Kidney (tissue), 14 donors: ENCODE measurements around the gene LYSMD4. TPM values are rescaled to one million over a fixed set of nuclear protein-coding genes. Genes with fewer than 3 reads are reported as not detected.
A peak's percentile ranks its signal among the peaks of the same experiment; 100 is the strongest.

ENCODE experiments used
- DNase-seq, 5 donors: peaks; one replicate each; pipeline ENCODE4 v3.0.0-alpha.2; 2013 to 2020
- FAIRE-seq: peaks from 2 replicates; lab custom pipeline; 2012; peaks lifted over from hg19 to GRCh38; lab: Jason Lieb, UNC
- H3K27ac ChIP-seq, 2 donors: one replicate each; pipeline ENCODE4 v1.7.0; 2013; ENCODE audit warnings: low read depth in 2 of 2, low read length in 2 of 2, inconsistent platforms in 1 of 2
- H3K27me3 ChIP-seq: one replicate; pipeline ENCODE4 v1.7.1; 2013; ENCODE audit warnings: low read length, inconsistent platforms; ENCODE audit not compliant: control insufficient read depth, insufficient read depth
- H3K36me3 ChIP-seq, 3 donors: one replicate each; pipeline versions ENCODE4 v1.7.0 to v1.7.1; 2013; ENCODE audit warnings: low read length in 3 of 3, control low read depth in 1 of 3, inconsistent platforms in 1 of 3; ENCODE audit not compliant: insufficient read depth in 3 of 3, control insufficient read depth in 2 of 3
- H3K4me1 ChIP-seq, 3 donors: one replicate each; pipeline versions ENCODE4 v1.7.0 to v1.7.1; 2013; ENCODE audit warnings: low read length in 3 of 3, inconsistent platforms in 1 of 3, low read depth in 1 of 3; ENCODE audit not compliant: control insufficient read depth in 2 of 3, insufficient read depth in 2 of 3
- H3K4me3 ChIP-seq, 3 donors: one replicate each; pipeline versions ENCODE4 v1.7.0 to v1.8.1; 2013; ENCODE audit warnings: low read length in 3 of 3, control low read depth in 1 of 3, inconsistent platforms in 1 of 3
- H3K9ac ChIP-seq, 3 donors: one replicate each; pipeline versions ENCODE4 v1.7.0 to v1.7.1; 2013; ENCODE audit warnings: low read length in 3 of 3, control low read depth in 1 of 3, inconsistent platforms in 1 of 3
- H3K9me3 ChIP-seq, 3 donors: one replicate each; pipeline versions ENCODE4 v1.7.0 to v1.7.1; 2013; ENCODE audit warnings: low read length in 3 of 3, control low read depth in 1 of 3, inconsistent platforms in 1 of 3; ENCODE audit not compliant: control insufficient read depth in 2 of 3, insufficient read depth in 1 of 3
- CTCF ChIP-seq: IDR thresholded peaks from 3 replicates; pipeline ENCODE4 v1.5.1; 2012; ENCODE audit warnings: mild to moderate bottlenecking, moderate library complexity, borderline replicate concordance; ENCODE audit not compliant: insufficient read depth; ENCODE audit errors: extremely low read depth
- intact Hi-C: fragments of 100-400 bp; cut with DNase I; formaldehyde crosslinking; loops from one replicate; pipeline ENCODE4 v1.11.1; 2022
- polyA plus RNA-seq: library from polyadenylated mRNA; stranded (reverse); fragments of 350-450 nt; fragmentation: Illumina TruSeq; extraction: RNeasy Lipid Tissue Mini Kit (QIAGEN cat#74804); gene quantifications from one replicate; pipeline ENCODE4 v1.2.3, GENCODE V29; 2014; ENCODE audit warnings: low read depth, low replicate concordance; ENCODE audit not compliant: insufficient read depth
- total RNA-seq: library from RNA; stranded (reverse); fragmentation: NEBNext Ultra II Directional; extraction: Animal tissue kit (Norgen Biotek cat#: 25700); gene quantifications from one replicate; pipeline ENCODE4 v1.2.1, GENCODE V29; 2021
- donor health status: control.
- donor health status: control.
- donor health status: control.
- donor health status: control.
- donor health status: control.
- donor health status: DM: yes; HTN: yes; CAD: no.
- donor health status: Normal renal cell carcinoma (clear cell type).

The LYSMD4 gene
- total and polyA plus RNA-seq, 2 donors from 2014 or later: 4.9 to 8.6 TPM

GRCh38 chr15:99703603-99704443 is 29.4 kb downstream of the LYSMD4 start:
- Histone ChIP-seq H3K9me3 (no peaks in the 10 kb centered on the region), H3K27me3 (no peaks in the 10 kb centered on the region), H3K4me3 (peak overlapping the region in 1 of 3 donors; percentile 24), H3K36me3 (no peaks in the 10 kb centered on the region), H3K27ac (peak overlapping the region; percentile 45 to 87), H3K9ac (no peak overlapping the region), H3K4me1 (peaks cover 0 to 17% (median 10%) of the 10 kb centered on the region in 3 donors)
- FAIRE-seq (peak; percentile 96), DNase-seq (peak in 2 of 5 donors; percentile 86 to 88)
- TF ChIP-seq CTCF: peak; percentile 42
- intact Hi-C loops: no loop called here

DNA sequence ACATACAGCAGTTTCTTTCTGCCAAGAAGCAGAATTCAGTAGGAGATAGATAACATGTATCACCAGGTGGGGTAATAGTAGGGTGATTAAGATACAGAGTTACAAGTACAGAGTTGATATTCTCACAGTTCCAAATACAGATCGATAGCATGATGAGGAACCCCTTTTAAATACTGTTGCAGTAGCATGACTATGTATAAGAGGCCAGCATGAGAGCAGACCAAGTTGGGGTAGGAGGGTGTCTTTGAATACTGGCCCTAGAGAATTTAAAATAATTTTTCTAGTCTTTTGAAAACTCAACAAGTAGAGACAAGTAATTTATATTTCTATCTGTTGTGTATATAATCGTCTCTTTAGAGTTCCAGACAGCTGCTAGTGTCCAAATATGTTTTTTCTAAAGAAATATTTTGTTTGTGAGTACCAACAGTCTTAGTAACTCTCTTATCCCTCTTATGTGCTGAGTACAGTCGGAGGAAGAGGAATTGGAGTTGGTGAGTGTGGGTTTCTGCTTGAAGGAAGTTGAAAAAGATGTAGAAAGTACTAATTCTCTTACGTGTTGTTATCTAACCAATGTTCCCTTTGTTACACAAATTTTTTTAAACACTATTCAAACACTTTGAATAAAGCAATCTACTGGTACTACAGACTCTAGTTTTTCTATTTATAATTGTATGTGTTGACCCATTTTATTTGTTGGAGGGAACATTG is 30.2 kb downstream of the LYSMD4 start:
- Histone ChIP-seq H3K27me3 (no peaks in the 10 kb centered on the region), H3K27ac (peak overlapping the region; percentile 45 to 86), H3K9ac (no peak overlapping the region), H3K9me3 (no peaks in the 10 kb centered on the region), H3K4me1 (peaks cover 0 to 15% (median 5%) of the 10 kb centered on the region in 3 donors), H3K36me3 (no peaks in the 10 kb centered on the region), H3K4me3 (no peak overlapping the region)
- no peak for TF ChIP-seq CTCF
- intact Hi-C loops: no loop called here
- FAIRE-seq (no peak), DNase-seq (no peak)

DNA sequence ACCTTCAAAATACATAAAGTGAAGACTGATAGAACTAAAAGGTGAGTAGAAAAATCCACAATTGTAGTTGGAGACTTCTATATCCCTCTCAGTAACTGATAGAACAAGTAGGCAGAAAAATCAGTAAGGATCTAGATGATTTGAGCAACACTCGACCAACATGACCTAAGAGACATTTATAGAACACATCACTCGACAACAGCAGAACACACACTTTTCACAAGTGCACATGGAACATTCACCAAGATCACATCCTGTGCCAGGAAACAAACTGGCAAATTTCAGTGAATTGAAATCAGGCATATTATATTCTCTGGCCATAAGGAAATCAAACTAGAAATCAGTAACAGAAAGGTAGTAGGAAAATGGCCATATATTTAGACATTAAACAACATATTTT is 37.1 kb downstream of the LYSMD4 start:
- no peak for TF ChIP-seq CTCF
- DNase-seq: no peak
- FAIRE-seq: no peak
- Histone ChIP-seq H3K4me3 (no peak overlapping the region), H3K27me3 (no peaks in the 10 kb centered on the region), H3K9me3 (no peaks in the 10 kb centered on the region), H3K9ac (no peak overlapping the region), H3K4me1 (no peaks in the 10 kb centered on the region), H3K27ac (no peak overlapping the region), H3K36me3 (peaks cover 0 to 28% (median 6%) of the 10 kb centered on the region in 3 donors)
- intact Hi-C loops: no loop called here
